T-helper 22 cell (primary cell): ENCODE data around the gene SCN2B.

Source experiments
- DNase-seq: peaks from one replicate; pipeline ENCODE4 v3.0.0-alpha.2; 2020; ENCODE audit warnings: low read depth

The SCN2B gene

GRCh38 chr11:118153976-118154375 lies 22.5 kb downstream of the SCN2B start:
- DNase-seq = no peak

- DNase-seq = no peak
Measured at GRCh38 chr11:118153516-118153915, 22.9 kb downstream of the SCN2B start.

GRCh38 chr11:118152552-118153471 lies 23.6 kb downstream of the SCN2B start, which contains the start of gene SCN4B:
Gene SCN4B, minus strand, starts transcription at chr11:118152823. Its CDS starts 150 bp downstream, at chr11:118152673.
- no peak for DNase-seq

GRCh38 chr11:118152020-118152551 lies 24.4 kb downstream of the SCN2B start:
- no peak for DNase-seq

GRCh38 chr11:118151431-118151830 lies 25.0 kb downstream of the SCN2B start:
- no peak for DNase-seq

- no peak for DNase-seq
Measured at GRCh38 chr11:118149493-118149892, 26.9 kb downstream of the SCN2B start.

- no peak for DNase-seq
Measured at GRCh38 chr11:118148856-118149255, 27.6 kb downstream of the SCN2B start.

- DNase-seq = no peak
Measured at GRCh38 chr11:118148240-118148639, 28.2 kb downstream of the SCN2B start.

GRCh38 chr11:118147502-118147901 lies 28.9 kb downstream of the SCN2B start:
- no peak for DNase-seq

- no peak for DNase-seq
Measured at GRCh38 chr11:118146554-118146953, 29.9 kb downstream of the SCN2B start.

- peak; percentile 83 for DNase-seq
Measured at GRCh38 chr11:118145285-118146227, 30.9 kb downstream of the SCN2B start.

- DNase-seq = no peak
Measured at GRCh38 chr11:118144301-118145268, 31.9 kb downstream of the SCN2B start.

- no peak for DNase-seq
Measured at GRCh38 chr11:118143661-118144185, 32.7 kb downstream of the SCN2B start.

- DNase-seq = no peak
Measured at GRCh38 chr11:118142809-118143208, 33.6 kb downstream of the SCN2B start.

GRCh38 chr11:118142081-118142480 lies 34.4 kb downstream of the SCN2B start:
- no peak for DNase-seq

- no peak for DNase-seq
Measured at GRCh38 chr11:118139578-118139977, 36.9 kb downstream of the SCN2B start.

- no peak for DNase-seq
Measured at GRCh38 chr11:118138839-118139420, 37.5 kb downstream of the SCN2B start.

GRCh38 chr11:118136801-118137200 lies 39.6 kb downstream of the SCN2B start:
- no peak for DNase-seq

GRCh38 chr11:118136341-118136740 lies 40.1 kb downstream of the SCN2B start:
- DNase-seq = no peak

GRCh38 chr11:118135796-118136165 lies 40.7 kb downstream of the SCN2B start:
- no peak for DNase-seq
